Measurements from ENCODE around the gene FOXD2.

Gene FOXD2

DNA sequence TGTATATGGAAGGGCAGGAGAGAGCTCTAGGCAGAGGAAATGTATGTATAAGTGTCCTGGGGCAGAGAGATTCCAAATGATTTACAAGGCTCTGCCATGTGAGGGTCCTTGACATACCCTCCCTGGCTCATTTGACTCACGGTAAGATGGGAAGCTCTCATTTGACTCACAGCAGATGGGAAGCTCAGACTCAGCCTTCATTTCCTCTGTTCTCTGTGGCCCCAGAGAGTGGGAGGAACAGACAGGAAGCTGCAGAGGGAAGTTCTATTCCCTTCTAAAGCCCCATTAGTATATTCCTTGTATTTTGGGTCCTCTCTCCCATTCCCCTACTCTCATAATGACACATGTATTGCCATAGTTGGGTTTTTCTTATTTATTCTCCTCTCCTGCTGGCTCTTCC, 44.9 kb downstream of the FOXD2 start:
- H3K4me3 ChIP-seq (ENCODE audit: low read length), result no peak overlapping the region
- no peak for TF ChIP-seq ZNF274 (IDR thresholded peaks at IDR 0.05; ENCODE audit: low read depth, low read length)

DNA sequence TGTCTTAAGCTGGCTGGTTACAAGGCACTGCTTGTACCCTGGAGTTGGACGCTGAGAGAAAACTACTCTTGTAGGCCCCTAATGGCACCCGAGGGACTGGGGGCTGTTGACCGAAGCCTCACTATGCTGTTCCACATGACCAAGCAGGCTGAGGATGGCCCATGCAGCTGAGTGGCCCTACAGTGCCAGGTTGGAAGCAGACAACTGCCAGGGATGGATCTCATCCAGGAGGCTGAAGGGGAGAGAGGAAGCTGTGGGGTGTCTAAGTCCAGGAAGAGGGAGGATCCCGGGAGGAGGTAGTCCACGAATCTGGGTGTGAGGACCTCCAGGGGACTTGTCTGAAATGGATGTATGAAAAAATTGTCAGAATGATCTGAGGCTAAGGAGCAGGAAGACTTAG, 45.8 kb downstream of the FOXD2 start:
- no peak overlapping the region for H3K4me3 ChIP-seq (ENCODE audit: low read length)
- no peak for TF ChIP-seq ZNF274 (IDR thresholded peaks at IDR 0.05; ENCODE audit: low read depth, low read length)

DNA sequence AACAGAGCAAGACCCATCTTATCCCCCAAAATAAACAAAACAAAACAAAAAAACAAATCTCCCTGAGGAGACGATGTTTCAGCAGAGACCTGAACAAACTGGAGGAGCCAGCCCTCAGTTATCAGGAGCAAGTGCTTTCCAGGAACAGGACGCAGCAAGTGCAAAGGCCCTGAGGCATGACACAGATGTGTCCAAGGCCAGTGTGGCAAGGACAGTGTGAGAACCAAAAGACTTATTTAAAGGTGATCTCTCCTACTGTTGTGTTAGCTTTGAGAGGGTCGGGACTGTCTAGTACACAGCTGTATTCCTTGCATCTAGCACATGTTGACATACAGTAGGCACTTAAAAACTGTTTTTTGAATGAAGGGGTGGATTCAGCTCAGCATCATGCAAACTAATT, 48.0 kb downstream of the FOXD2 start:
- no peak overlapping the region for H3K4me3 ChIP-seq (ENCODE audit: low read length)

DNA sequence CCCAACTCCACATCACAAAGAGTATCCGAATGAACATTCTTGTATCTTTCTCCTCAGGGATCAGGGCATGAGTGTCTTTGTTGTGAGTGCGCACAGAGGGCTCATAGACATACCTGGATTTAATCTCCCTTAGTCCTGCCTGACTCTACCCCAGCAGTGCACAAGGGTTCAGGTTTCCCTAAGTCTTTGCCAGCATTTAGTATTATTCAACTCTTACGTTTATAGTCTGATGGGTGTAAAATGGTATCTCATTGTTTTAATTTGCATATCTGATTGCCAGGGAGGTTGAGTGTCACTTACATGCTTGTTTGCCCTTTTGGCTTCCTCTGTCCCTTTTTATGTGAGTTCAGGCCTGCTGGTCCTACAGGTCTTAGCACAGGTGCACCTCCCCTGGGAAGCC, 49.5 kb downstream of the FOXD2 start:
- no peak overlapping the region for H3K4me3 ChIP-seq (ENCODE audit: low read length)
- TF ChIP-seq ZNF274 (IDR thresholded peaks at IDR 0.05; ENCODE audit: low read depth, low read length), result no peak

More for the DNA sequence above, 48.0 kb downstream of the FOXD2 start:
- no peak for TF ChIP-seq ZNF274 (IDR thresholded peaks at IDR 0.05; ENCODE audit: low read depth, low read length)

DNA sequence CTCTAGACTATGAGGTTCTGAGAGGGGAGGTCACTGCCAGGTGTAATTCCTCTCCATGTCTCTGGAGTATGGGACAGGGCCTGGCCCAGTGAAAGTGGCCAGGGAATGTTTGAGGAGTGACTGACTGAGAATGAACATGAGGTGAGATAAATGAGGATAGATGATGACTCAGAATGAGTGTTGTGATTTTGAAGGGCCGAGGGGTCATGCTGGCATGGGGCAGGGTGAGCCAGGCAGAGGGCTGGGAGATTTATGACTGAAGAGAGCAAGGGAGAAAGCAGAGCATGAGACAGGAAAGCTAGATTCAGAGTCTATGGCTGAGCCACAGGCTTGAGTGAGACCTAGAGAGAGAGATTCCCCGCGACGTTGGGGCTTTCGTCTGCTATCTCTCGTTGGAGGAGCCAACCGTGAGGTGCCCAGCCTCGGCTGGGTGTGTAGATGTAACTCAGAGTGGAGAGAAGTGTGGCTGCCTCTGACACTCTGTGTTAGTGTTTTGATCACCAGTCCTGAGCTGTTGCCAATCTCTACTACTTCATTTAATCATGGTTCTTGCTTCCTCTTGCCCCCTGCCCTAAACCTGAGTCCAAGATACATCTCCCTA, 50.1 kb downstream of the FOXD2 start:
- H3K4me3 ChIP-seq (ENCODE audit: low read length), result no peak overlapping the region
- no peak for TF ChIP-seq ZNF274 (IDR thresholded peaks at IDR 0.05; ENCODE audit: low read depth, low read length)

Data from GM08714 (cell line).